ENCODE results near the gene ABCF2.

ABCF2 gene

GRCh38 chr7:151232091-151232916 is 5.3 kb upstream of the ABCF2 start, which contains the start of gene CHPF2:
Gene CHPF2 (plus strand): TSS chr7:151232483. CDS start chr7:151234012, 1,529 bp downstream.
- H3K9me3 Mint-ChIP-seq, result no peaks in the 10 kb centered on the region

GRCh38 chr7:151231080-151231479 is 4.1 kb upstream of the ABCF2 start:
- H3K27me3 Mint-ChIP-seq (ENCODE audit: low read depth), result no peaks in the 10 kb centered on the region
- H3K27ac Mint-ChIP-seq, result peak overlapping the region in 1 of 3 experiments; percentile 93
- H3K4me1 Mint-ChIP-seq, result peaks cover 41% of the 10 kb centered on the region
- peak overlapping the region; percentile 95 to 99 (median 99) for H3K4me3 Mint-ChIP-seq
- H3K9me3 Mint-ChIP-seq, result no peaks in the 10 kb centered on the region
- TF ChIP-seq CTCF (IDR thresholded peaks at IDR 0.05; ENCODE audit: unreplicated experiment in 3 of 3), result no peak
- no peaks in the 10 kb centered on the region for H3K36me3 Mint-ChIP-seq (ENCODE audit: low read depth)

More at GRCh38 chr7:151232091-151232916, 5.3 kb upstream of the ABCF2 start, which contains the start of gene CHPF2:
- Mint-ChIP-seq H3K27me3 (ENCODE audit: low read depth) (no peaks in the 10 kb centered on the region), H3K4me3 (peak within 1 kb of the TSS; percentile 99), H3K4me1 (peaks cover 28% of the 10 kb centered on the region), H3K27ac (peak within 1 kb of the TSS; percentile 90 to 93 (median 93)), H3K36me3 (ENCODE audit: low read depth) (peaks cover 4% of the 10 kb centered on the region)
- TF ChIP-seq CTCF (IDR thresholded peaks at IDR 0.05; ENCODE audit: unreplicated experiment in 3 of 3), result no peak

GRCh38 chr7:151229249-151229648 is 2.2 kb upstream of the ABCF2 start:
- no peak for TF ChIP-seq CTCF (IDR thresholded peaks at IDR 0.05; ENCODE audit: unreplicated experiment in 3 of 3)
- Mint-ChIP-seq H3K27ac (no peak overlapping the region), H3K27me3 (ENCODE audit: low read depth) (no peaks in the 10 kb centered on the region), H3K36me3 (ENCODE audit: low read depth) (peaks cover 10% of the 10 kb centered on the region), H3K4me1 (peaks cover 50% of the 10 kb centered on the region), H3K9me3 (no peaks in the 10 kb centered on the region), H3K4me3 (no peak overlapping the region)

GRCh38 chr7:151228024-151228866 is 1.2 kb upstream of the ABCF2 start:
- no peaks in the 10 kb centered on the region for H3K27me3 Mint-ChIP-seq (ENCODE audit: low read depth)
- TF ChIP-seq CTCF (IDR thresholded peaks at IDR 0.05; ENCODE audit: unreplicated experiment in 3 of 3), result no peak
- peak overlapping the region; percentile 99 for H3K27ac Mint-ChIP-seq

GRCh38 chr7:151226560-151226874 is 488 bp downstream of the ABCF2 start:
- Mint-ChIP-seq H3K27ac (peak overlapping the region in 2 of 3 experiments; percentile 99), H3K9me3 (no peaks in the 10 kb centered on the region), H3K36me3 (ENCODE audit: low read depth) (peaks cover 31% of the 10 kb centered on the region), H3K4me1 (peaks cover 33% of the 10 kb centered on the region), H3K4me3 (peak overlapping the region; percentile 94 to 98 (median 95)), H3K27me3 (ENCODE audit: low read depth) (no peaks in the 10 kb centered on the region)
- TF ChIP-seq CTCF (IDR thresholded peaks at IDR 0.05; ENCODE audit: unreplicated experiment in 3 of 3), result no peak

More at GRCh38 chr7:151228024-151228866, 1.2 kb upstream of the ABCF2 start:
- Mint-ChIP-seq H3K4me3 (peak overlapping the region; percentile 94 to 98 (median 95)), H3K4me1 (peaks cover 45% of the 10 kb centered on the region), H3K9me3 (no peaks in the 10 kb centered on the region), H3K36me3 (ENCODE audit: low read depth) (peaks cover 18% of the 10 kb centered on the region)

Data from nephron (organoid).